ENCODE results near the gene RILPL1. TPM values are rescaled to one million over a fixed set of nuclear protein-coding genes. Genes with fewer than 3 reads are reported as not detected.

The RILPL1 gene
- total and polyA plus RNA-seq, 10 of the 15 experiments (the other 5 are each of a cell fraction or from before 2014, with no cell fraction given), result 0.05 to 0.61 (median 0.25) TPM

- 0 out of 2 replicates have a peak, but pooled peaks have one; percentile 41 for TF ChIP-seq MLLT1 (IDR thresholded peaks at IDR 0.05)
- TF ChIP-seq, protein P1, sequence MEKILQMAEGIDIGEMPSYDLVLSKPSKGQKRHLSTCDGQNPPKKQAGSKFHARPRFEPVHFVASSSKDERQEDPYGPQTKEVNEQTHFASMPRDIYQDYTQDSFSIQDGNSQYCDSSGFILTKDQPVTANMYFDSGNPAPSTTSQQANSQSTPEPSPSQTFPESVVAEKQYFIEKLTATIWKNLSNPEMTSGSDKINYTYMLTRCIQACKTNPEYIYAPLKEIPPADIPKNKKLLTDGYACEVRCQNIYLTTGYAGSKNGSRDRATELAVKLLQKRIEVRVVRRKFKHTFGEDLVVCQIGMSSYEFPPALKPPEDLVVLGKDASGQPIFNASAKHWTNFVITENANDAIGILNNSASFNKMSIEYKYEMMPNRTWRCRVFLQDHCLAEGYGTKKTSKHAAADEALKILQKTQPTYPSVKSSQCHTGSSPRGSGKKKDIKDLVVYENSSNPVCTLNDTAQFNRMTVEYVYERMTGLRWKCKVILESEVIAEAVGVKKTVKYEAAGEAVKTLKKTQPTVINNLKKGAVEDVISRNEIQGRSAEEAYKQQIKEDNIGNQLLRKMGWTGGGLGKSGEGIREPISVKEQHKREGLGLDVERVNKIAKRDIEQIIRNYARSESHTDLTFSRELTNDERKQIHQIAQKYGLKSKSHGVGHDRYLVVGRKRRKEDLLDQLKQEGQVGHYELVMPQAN (conservative IDR thresholded peaks at IDR 0.05), result peak; percentile 69; the same call in 1 of the 2 replicates
- no peak for TF ChIP-seq ZZZ3 (IDR thresholded peaks at IDR 0.05; ENCODE audit: control insufficient read depth, insufficient read length, low read depth)
- no peak for TF ChIP-seq BRCA1 (IDR thresholded peaks at IDR 0.05; ENCODE audit: low read depth, low read length)
- no peak for TF ChIP-seq HDAC6 (IDR thresholded peaks at IDR 0.05; ENCODE audit: unreplicated experiment)
- TF ChIP-seq ZBTB40 (IDR thresholded peaks at IDR 0.05; ENCODE audit: borderline replicate concordance), result no peak; the same call in 1 of the 2 replicates
- peak in 1 of 2 experiments; percentile 45; a peak in 1 of 3 replicates for TF ChIP-seq EGR1 (IDR thresholded peaks at IDR 0.05; ENCODE audit: borderline replicate concordance in 1 of 2, low read depth in 2 of 2, low read length in 2 of 2)
- peak; percentile 40; the same call in 1 of the 2 replicates for TF ChIP-seq BCL11A (IDR thresholded peaks at IDR 0.05; ENCODE audit: low read depth, low read length)
- TF ChIP-seq SPI1 (IDR thresholded peaks at IDR 0.05; ENCODE audit: borderline replicate concordance, insufficient read depth, low read depth, low read length), result peak; percentile 86
- peak; percentile 63; the same call in 1 of the 2 replicates for TF ChIP-seq CREB1 (IDR thresholded peaks at IDR 0.05; ENCODE audit: low read depth)
- no peak for TF ChIP-seq PKNOX1 (IDR thresholded peaks at IDR 0.05)
- no peak for TF ChIP-seq USF2 (IDR thresholded peaks at IDR 0.05; ENCODE audit: borderline replicate concordance, low read depth, low read length)
- TF ChIP-seq POLR2A (IDR thresholded peaks at IDR 0.05; ENCODE audit: low read depth, low read length), result peak; percentile 81
- TF ChIP-seq SMARCA5 (IDR thresholded peaks at IDR 0.05), result 0 out of 2 replicates have a peak, but pooled peaks have one; percentile 43
- no peak for TF ChIP-seq TCF7 (IDR thresholded peaks at IDR 0.05; ENCODE audit: borderline replicate concordance)
These were observed 97.2 kb downstream of the RILPL1 start, which contains the start of gene RILPL2 (continued) for GRCh38 chr12:123436017-123436964.

All from GM12878 (cell line).